ENCODE measurements around the gene MAST3. TPM values are rescaled to one million over a fixed set of nuclear protein-coding genes. Genes with fewer than 3 reads are reported as not detected.
A peak's percentile ranks its signal among the peaks of the same experiment; 100 is the strongest.

Gene MAST3
- total and polyA plus RNA-seq, 7 donors: 2.6 to 16.3 (median 4.2) TPM

- no peak for DNase-seq
- Histone ChIP-seq H3K4me3 (peak overlapping the region in 1 of 4 donors; percentile 68), H3K27ac (peak overlapping the region; percentile 38 to 83 (median 78)), H3K36me3 (peaks cover 0 to 4% (median 0%) of the 10 kb centered on the region in 4 donors), H3K9me3 (no peaks in the 10 kb centered on the region), H3K4me1 (peaks cover 0 to 23% (median 22%) of the 10 kb centered on the region in 4 donors), H3K27me3 (no peaks in the 10 kb centered on the region)
- intact Hi-C loops (cut with DNase I): loop anchor here (2.0 to 10.0 kb wide), 2 partner anchors 34 to 296 kb away; partner anchors contain the start of genes PIK3R2 and SSBP4
- TF ChIP-seq CTCF (IDR thresholded peaks at IDR 0.05) (no peak), EP300 (IDR thresholded peaks at IDR 0.05) (no peak), POLR2A (IDR thresholded peaks at IDR 0.05) (no peak), POLR2AphosphoS5 (IDR thresholded peaks at IDR 0.05) (no peak)
- 33% methylated on average over 13 of the region's 13 CpGs for WGBS, 2 donors
Observed at GRCh38 chr19:18119013-18119716, 21.6 kb downstream of the MAST3 start.

GRCh38 chr19:18119717-18120105, 22.1 kb downstream of the MAST3 start:
- DNase-seq: no peak
- H3K27ac ChIP-seq: no peak overlapping the region
- intact Hi-C loops (cut with DNase I): loop anchor here (2.0 to 10.0 kb wide), 2 partner anchors 33 to 295 kb away; partner anchors contain the start of genes PIK3R2 and SSBP4
- H3K4me1 ChIP-seq: peaks cover 0 to 23% (median 22%) of the 10 kb centered on the region in 4 donors
- 71 to 85% methylated on average over 14 of the region's 14 CpGs for WGBS, 2 donors
- no peaks in the 10 kb centered on the region for H3K27me3 ChIP-seq
- TF ChIP-seq POLR2A (IDR thresholded peaks at IDR 0.05) (no peak), POLR2AphosphoS5 (IDR thresholded peaks at IDR 0.05) (no peak)
- H3K9me3 ChIP-seq: no peaks in the 10 kb centered on the region
- no peak overlapping the region for H3K4me3 ChIP-seq
- peaks cover 0 to 6% (median 0%) of the 10 kb centered on the region in 4 donors for H3K36me3 ChIP-seq

GRCh38 chr19:18120127-18120526, 22.5 kb downstream of the MAST3 start:
- intact Hi-C loops (cut with DNase I): no loop called here
- peaks cover 0 to 6% (median 0%) of the 10 kb centered on the region in 4 donors for H3K36me3 ChIP-seq
- no peak for DNase-seq
- TF ChIP-seq POLR2A (IDR thresholded peaks at IDR 0.05) (no peak), CTCF (IDR thresholded peaks at IDR 0.05) (no peak), POLR2AphosphoS5 (IDR thresholded peaks at IDR 0.05) (no peak), EP300 (IDR thresholded peaks at IDR 0.05) (no peak)
- no peak overlapping the region for H3K4me3 ChIP-seq
- 67 to 68% methylated on average over 1 of the region's 1 CpG for WGBS, 2 donors
- no peak overlapping the region for H3K27ac ChIP-seq
- H3K4me1 ChIP-seq: peaks cover 0 to 23% (median 22%) of the 10 kb centered on the region in 4 donors
- H3K27me3 ChIP-seq: no peaks in the 10 kb centered on the region
- H3K9me3 ChIP-seq: no peaks in the 10 kb centered on the region

GRCh38 chr19:18121166-18121565, 23.6 kb downstream of the MAST3 start:
- Histone ChIP-seq H3K27ac (no peak overlapping the region), H3K4me1 (peaks cover 0 to 23% (median 22%) of the 10 kb centered on the region in 4 donors), H3K4me3 (no peak overlapping the region), H3K36me3 (peaks cover 0 to 6% (median 0%) of the 10 kb centered on the region in 4 donors), H3K27me3 (no peaks in the 10 kb centered on the region), H3K9me3 (no peaks in the 10 kb centered on the region)
- intact Hi-C loops (cut with DNase I): no loop called here
- WGBS, 2 donors: 97 to 98% methylated on average over 5 of the region's 5 CpGs
- no peak for DNase-seq
- no peak for TF ChIP-seq POLR2AphosphoS5 (IDR thresholded peaks at IDR 0.05)
- TF ChIP-seq POLR2A (IDR thresholded peaks at IDR 0.05): no peak
- TF ChIP-seq EP300 (IDR thresholded peaks at IDR 0.05): no peak
- TF ChIP-seq CTCF (IDR thresholded peaks at IDR 0.05): no peak

GRCh38 chr19:18122424-18122823, 24.8 kb downstream of the MAST3 start:
- intact Hi-C loops (cut with DNase I): no loop called here
- DNase-seq: no peak
- Histone ChIP-seq H3K36me3 (peaks cover 0 to 6% (median 0%) of the 10 kb centered on the region in 4 donors), H3K4me3 (no peak overlapping the region), H3K27me3 (no peaks in the 10 kb centered on the region), H3K9me3 (no peaks in the 10 kb centered on the region), H3K27ac (no peak overlapping the region), H3K4me1 (peaks cover 0 to 17% (median 16%) of the 10 kb centered on the region in 4 donors)
- TF ChIP-seq POLR2AphosphoS5 (IDR thresholded peaks at IDR 0.05) (no peak), POLR2A (IDR thresholded peaks at IDR 0.05) (no peak), EP300 (IDR thresholded peaks at IDR 0.05) (no peak), CTCF (IDR thresholded peaks at IDR 0.05) (no peak)
- 92% methylated on average over 7 of the region's 7 CpGs for WGBS, 2 donors
